ENCODE results near the gene MLIP.

MLIP gene

DNA sequence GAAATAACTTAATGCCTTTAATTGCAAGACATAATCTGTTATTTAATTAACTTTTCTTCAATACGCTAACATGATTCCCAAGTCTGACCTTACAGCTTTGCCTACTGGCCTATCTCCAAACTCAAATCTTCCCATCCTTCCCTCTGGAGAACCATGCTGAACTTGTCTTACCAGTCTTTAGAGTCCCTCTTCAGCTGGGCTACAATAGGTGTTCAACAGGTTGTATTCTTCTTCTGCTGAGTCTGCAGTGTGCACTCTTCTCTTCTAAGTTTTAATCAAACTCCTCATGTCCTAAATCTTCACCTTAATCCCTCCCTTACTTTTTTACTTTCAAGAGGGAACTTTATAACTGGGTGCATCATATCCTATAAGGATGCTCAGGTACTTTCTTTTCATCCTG is 121.5 kb downstream of the MLIP start:
- TF ChIP-seq, protein P1, sequence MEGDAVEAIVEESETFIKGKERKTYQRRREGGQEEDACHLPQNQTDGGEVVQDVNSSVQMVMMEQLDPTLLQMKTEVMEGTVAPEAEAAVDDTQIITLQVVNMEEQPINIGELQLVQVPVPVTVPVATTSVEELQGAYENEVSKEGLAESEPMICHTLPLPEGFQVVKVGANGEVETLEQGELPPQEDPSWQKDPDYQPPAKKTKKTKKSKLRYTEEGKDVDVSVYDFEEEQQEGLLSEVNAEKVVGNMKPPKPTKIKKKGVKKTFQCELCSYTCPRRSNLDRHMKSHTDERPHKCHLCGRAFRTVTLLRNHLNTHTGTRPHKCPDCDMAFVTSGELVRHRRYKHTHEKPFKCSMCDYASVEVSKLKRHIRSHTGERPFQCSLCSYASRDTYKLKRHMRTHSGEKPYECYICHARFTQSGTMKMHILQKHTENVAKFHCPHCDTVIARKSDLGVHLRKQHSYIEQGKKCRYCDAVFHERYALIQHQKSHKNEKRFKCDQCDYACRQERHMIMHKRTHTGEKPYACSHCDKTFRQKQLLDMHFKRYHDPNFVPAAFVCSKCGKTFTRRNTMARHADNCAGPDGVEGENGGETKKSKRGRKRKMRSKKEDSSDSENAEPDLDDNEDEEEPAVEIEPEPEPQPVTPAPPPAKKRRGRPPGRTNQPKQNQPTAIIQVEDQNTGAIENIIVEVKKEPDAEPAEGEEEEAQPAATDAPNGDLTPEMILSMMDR (IDR thresholded peaks at IDR 0.05; ENCODE audit: low read length, missing control alignments) = no peak
- no peak for DNase-seq (ENCODE audit: low read depth)
- no peak overlapping the region for H3K4me3 ChIP-seq (replicated peaks; ENCODE audit: low read depth, low read length)

DNA sequence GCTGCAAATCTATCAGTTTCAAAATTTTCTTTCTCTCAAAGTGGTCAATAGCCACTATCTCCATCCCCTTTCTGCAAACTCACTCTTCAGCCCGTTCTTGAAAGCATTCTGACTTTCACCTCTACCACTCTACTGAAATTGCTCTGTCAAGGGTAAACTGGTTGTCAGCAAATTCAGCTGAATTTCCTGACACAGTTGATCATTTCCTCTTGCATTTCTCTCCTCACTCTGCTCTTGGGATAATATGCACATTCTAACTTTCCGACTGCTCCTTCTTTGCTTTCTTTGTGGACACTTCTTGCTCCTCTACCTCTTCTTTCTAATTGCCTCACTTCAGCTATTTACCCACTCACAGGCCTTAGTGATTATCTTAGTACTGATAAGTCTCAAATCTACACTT is 123.3 kb downstream of the MLIP start:
- DNase-seq (ENCODE audit: low read depth) = no peak
- no peak overlapping the region for H3K4me3 ChIP-seq (replicated peaks; ENCODE audit: low read depth, low read length)
- TF ChIP-seq, protein P1 (IDR thresholded peaks at IDR 0.05; ENCODE audit: low read length, missing control alignments) = no peak

GRCh38 chr6:54236984-54237383 is 125.7 kb downstream of the MLIP start:
- TF ChIP-seq, protein P1 (IDR thresholded peaks at IDR 0.05; ENCODE audit: low read length, missing control alignments) = no peak
- H3K4me3 ChIP-seq (replicated peaks; ENCODE audit: low read depth, low read length) = no peak overlapping the region
- no peak for DNase-seq (ENCODE audit: low read depth)

- TF ChIP-seq, protein P1 (IDR thresholded peaks at IDR 0.05; ENCODE audit: low read length, missing control alignments) = no peak
- no peak overlapping the region for H3K4me3 ChIP-seq (replicated peaks; ENCODE audit: low read depth, low read length)
- peak; percentile 83 for DNase-seq (ENCODE audit: low read depth)
These were observed 127.2 kb downstream of the MLIP start for GRCh38 chr6:54238396-54238795.

- TF ChIP-seq, protein P1 (IDR thresholded peaks at IDR 0.05; ENCODE audit: low read length, missing control alignments) = no peak
These were observed 132.5 kb downstream of the MLIP start for GRCh38 chr6:54243699-54244098.

GRCh38 chr6:54244430-54244829 is 133.2 kb downstream of the MLIP start:
- peak; percentile 47 for DNase-seq (ENCODE audit: low read depth)
- H3K4me3 ChIP-seq (replicated peaks; ENCODE audit: low read depth, low read length) = no peak overlapping the region
- TF ChIP-seq, protein P1 (IDR thresholded peaks at IDR 0.05; ENCODE audit: low read length, missing control alignments) = peak; percentile 65

More at GRCh38 chr6:54243699-54244098, 132.5 kb downstream of the MLIP start:
- no peak for DNase-seq (ENCODE audit: low read depth)
- H3K4me3 ChIP-seq (replicated peaks; ENCODE audit: low read depth, low read length) = no peak overlapping the region

DNA sequence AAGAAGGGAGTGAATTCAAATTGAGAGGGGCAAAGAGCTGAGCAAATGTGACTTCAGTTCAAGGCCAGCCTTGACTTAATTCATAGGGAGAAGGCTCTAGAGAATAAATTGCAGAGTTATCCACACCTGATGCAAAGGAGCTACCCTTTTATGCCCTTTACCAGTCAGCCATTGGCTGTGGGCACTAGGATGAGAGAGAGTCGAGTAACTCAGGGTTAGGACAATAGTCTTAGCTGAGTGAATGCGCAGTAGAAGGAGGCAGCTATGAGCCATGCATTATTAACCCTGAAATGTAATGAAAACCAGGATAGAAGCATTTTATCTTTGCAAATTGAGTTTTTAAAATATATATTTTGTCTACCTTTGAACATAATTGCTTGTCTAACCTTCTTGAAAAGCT is 134.0 kb downstream of the MLIP start:
- DNase-seq (ENCODE audit: low read depth) = no peak
- TF ChIP-seq, protein P1 (IDR thresholded peaks at IDR 0.05; ENCODE audit: low read length, missing control alignments) = no peak
- H3K4me3 ChIP-seq (replicated peaks; ENCODE audit: low read depth, low read length) = no peak overlapping the region
